ENCODE measurements around the gene C2orf42.

DNA sequence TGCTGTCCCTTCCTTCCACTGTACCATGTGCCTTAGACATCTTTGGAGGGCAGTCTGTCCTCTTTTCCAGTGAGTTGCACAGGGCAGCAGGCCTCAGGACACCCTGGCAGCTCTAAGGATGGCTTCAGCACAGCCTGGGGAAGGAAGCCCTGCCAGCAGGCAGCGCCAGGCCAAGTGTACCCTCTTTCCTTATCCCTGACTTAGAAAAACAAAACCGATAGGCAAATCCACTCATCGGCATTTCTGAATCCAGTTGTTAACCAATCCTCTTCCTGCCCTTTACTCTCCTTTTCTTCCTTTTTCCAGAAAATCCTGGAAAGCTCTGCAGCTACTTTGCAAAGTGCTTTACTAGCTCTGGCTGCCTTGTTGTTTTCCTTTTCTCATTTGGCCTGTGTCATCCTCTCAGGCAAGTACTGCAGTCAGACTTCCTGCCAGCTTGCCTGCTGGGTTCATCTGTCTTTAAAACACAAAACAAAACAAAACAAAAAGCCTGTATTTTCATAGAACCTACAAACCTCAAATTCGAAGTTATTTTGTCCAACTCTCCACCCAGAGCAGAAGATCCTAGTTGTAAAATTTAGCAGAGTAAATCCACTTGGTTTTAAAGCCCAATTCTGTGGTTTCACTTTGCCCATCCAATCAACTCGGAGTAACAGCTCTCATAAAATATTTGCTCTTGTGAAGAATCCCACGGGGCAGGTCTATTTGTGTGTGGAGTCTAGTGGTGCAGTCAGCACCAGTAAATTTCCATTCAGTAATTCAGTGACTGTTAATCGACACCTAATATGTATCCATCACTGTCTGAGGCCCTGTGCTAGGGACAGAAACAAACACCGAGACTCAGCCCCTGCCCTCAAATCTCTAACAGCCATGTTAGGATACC, 58.3 kb downstream of the C2orf42 start:
- TF ChIP-seq, protein P1, sequence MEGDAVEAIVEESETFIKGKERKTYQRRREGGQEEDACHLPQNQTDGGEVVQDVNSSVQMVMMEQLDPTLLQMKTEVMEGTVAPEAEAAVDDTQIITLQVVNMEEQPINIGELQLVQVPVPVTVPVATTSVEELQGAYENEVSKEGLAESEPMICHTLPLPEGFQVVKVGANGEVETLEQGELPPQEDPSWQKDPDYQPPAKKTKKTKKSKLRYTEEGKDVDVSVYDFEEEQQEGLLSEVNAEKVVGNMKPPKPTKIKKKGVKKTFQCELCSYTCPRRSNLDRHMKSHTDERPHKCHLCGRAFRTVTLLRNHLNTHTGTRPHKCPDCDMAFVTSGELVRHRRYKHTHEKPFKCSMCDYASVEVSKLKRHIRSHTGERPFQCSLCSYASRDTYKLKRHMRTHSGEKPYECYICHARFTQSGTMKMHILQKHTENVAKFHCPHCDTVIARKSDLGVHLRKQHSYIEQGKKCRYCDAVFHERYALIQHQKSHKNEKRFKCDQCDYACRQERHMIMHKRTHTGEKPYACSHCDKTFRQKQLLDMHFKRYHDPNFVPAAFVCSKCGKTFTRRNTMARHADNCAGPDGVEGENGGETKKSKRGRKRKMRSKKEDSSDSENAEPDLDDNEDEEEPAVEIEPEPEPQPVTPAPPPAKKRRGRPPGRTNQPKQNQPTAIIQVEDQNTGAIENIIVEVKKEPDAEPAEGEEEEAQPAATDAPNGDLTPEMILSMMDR (IDR thresholded peaks at IDR 0.05), result no peak
- TF ChIP-seq POLR2A (IDR thresholded peaks at IDR 0.05), result peak; percentile 70

All from right lobe of liver (tissue), 4 donors.